GM18499 (cell line): ENCODE data around the gene CHID1.

Source experiments
- ATAC-seq: cut with Tn5 transposase; IDR thresholded peaks from one replicate; pipeline ENCODE4 v1.9.1; 2021; ENCODE audit warnings: moderate number of reproducible peaks; ENCODE audit not compliant: insufficient read depth, unreplicated experiment

CHID1 gene

GRCh38 chr11:911031-911889, 650 bp upstream of the CHID1 start:
- ATAC-seq: no peak

GRCh38 chr11:910044-910588, 494 bp downstream of the CHID1 start:
- ATAC-seq: no peak

DNA sequence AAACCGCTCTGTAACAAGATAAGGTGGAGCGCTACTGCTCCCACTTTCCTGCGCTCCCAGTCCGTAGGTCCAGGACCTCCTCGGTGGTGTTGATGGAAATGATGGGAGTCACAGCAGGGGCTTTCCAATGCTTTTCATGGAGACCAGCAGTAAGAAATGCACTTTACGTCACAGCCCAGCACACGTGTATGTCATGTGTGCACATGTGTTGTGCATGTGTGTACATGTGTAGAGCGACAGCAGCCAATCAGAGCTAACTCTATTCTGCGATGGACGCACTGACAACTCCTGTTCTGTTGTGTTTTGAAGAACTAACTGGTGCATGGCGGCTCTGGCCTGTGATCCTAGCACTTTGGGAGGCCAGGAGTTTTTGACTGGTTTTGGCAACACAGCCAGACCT, 1.2 kb downstream of the CHID1 start:
- no peak for ATAC-seq

GRCh38 chr11:908273-908672, 2.3 kb downstream of the CHID1 start:
- ATAC-seq: no peak

- ATAC-seq: no peak
Observed at GRCh38 chr11:907668-908067, 2.9 kb downstream of the CHID1 start.

- ATAC-seq: no peak
Observed at GRCh38 chr11:905952-906351, 4.7 kb downstream of the CHID1 start.

- no peak for ATAC-seq
Observed at GRCh38 chr11:904380-904779, 6.2 kb downstream of the CHID1 start.

GRCh38 chr11:901452-902061, 9.1 kb downstream of the CHID1 start:
- no peak for ATAC-seq

GRCh38 chr11:900545-900944, 10.1 kb downstream of the CHID1 start:
- no peak for ATAC-seq

- ATAC-seq: no peak
Observed at GRCh38 chr11:899724-900123, 10.9 kb downstream of the CHID1 start.

DNA sequence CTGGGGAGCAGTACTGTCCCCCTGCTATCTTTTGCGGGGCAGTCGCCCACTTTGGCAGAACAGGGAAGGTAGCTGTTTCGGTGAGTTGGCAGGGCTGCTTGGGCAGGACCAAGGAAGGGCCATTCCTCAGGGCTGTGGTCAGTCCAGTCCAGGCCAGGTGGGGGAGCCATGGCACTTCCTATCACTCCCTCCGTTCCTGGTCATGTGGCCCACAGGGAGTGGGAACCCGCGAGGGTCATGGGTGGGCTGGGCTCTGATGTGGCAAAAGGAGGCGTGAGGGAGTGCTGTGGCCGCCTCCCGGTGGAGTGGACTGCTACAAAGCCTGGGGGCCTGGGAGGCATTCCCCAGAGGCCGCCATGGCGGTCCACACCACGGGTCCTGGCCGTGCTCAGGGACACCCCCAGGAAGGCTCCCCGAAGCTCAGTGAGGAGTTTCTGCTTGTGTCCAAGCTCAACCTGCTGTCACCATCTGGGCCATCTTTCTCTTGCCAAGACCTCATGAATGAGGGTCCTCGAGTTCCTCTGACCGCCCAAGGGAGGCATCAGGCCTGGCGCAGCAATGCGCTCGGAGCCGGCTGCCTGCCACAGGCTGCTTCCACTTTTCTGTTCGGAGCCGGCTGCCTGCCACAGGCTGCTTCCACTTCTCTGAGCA, 11.9 kb downstream of the CHID1 start:
- no peak for ATAC-seq

- ATAC-seq: no peak
Observed at GRCh38 chr11:898143-898511, 12.5 kb downstream of the CHID1 start.

DNA sequence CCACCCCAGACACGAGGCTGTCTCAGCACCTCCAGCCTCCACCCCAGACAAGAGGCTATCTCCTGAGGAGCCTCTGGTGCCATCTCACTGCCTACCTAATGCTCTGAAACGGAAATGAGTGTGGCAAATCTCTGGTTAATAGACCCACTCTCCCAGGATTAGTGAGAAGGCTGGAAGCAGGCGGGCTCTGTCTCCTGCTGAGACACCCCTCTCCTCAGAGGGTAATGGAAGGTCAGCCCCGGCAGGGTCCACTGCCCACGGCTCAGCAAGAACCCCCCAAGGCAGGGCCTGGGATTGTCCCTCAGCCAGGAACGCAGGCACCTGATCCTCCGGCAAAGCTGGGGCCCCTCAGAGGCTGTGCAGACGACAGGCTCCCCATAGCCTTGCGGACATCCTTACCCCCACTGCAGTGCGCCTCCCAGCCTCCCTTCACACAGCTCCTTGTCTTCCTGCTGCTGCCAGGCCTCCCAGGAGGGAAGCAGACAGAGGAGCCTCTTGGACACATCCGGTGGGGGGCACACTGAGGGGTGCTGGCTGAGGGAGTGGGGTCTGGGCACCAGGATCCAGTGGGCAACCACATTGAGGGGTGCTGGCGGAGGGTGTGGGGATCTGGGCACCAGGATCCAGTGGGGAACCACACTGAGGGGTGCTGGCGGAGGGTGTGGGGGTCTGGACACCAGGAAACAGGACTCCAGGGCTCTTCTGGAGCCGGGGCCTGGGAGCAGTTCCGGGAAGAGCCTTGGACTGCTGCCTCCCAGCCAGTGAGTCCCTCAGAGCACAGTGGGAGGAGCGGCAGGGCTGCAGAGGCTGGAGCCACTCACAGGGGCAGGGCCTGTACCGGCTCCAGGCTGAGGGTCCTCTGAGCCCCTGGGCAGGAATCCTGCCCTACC, 13.1 kb downstream of the CHID1 start:
- ATAC-seq: no peak

- ATAC-seq: no peak
Observed at GRCh38 chr11:895331-896110, 15.1 kb downstream of the CHID1 start.

- no peak for ATAC-seq
Observed at GRCh38 chr11:894575-895201, 15.9 kb downstream of the CHID1 start.

GRCh38 chr11:893008-893654, 17.5 kb downstream of the CHID1 start:
- no peak for ATAC-seq

GRCh38 chr11:890794-891540, 19.6 kb downstream of the CHID1 start:
- ATAC-seq: no peak
